NCI-H2107 treated with DMSO at 0.1 percent for 48 hours (cell line): Measurements from ENCODE around the gene FTO.

ENCODE experiments used
- DNase-seq: peaks from one replicate; lab custom pipeline; 2025; ENCODE audit not compliant: unreplicated experiment; lab: John Stamatoyannopoulos, UW

The FTO gene

DNA sequence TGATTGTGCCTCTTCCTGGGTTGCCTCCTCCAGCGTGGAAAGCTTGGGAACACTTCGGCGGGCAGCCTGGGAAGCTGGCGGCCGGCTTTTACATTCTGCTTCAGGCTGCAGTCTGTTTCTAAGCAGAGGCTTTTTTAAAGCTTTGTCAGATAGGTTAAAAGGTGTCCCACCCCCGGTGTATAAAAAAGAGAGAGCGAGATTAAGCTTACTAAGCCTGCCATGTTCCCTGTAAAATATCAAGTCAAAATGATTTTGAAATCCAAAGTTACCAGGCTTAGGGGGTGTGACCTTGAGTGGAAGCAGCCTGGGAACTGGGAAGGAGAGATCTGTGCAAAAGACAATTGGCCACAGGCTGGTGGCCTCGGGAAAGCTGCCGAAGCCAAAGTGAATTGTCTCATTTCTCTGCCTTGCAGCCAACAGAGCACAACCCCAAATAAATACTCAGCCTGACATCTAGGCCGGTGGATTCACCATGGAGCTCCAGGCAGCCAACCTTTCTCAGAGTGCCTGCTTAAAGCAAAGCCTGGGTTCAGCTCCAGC is 254.5 kb downstream of the FTO start:
- DNase-seq = no peak

DNA sequence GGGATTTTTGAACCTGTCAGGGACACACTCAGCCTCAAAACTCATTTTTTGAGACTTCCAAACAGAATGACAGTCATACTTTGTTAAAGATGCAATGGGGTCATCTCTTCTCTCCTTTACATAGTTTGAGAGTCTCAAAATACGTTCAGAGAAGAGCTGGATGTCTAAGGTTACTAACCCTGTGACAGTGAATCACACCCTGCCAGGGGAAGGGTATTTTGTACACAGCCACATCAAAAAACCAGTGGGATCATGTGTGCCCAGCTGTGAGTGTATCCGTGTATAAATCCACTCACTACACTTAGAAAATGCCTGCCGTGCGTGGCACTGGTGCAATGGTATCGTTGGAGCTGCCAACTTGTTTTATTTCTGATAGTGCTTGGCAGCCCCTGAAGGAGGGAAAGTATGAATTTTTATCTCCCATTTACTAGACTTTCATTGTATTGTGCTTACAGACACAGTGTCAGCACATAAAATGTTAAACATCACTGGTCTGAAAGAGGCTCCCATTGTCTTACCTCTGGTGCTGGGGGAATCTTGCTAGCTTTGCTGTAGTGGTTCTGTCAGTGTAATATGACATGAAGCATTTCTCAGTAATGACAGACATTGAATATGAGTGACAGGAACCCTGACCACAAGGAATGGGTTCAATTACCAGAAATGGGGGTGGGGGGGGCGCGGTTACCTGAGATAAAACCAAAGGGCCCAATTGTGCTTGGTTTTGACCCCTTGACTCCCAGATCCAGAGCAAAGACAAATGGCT is 256.3 kb downstream of the FTO start:
- DNase-seq = no peak

DNA sequence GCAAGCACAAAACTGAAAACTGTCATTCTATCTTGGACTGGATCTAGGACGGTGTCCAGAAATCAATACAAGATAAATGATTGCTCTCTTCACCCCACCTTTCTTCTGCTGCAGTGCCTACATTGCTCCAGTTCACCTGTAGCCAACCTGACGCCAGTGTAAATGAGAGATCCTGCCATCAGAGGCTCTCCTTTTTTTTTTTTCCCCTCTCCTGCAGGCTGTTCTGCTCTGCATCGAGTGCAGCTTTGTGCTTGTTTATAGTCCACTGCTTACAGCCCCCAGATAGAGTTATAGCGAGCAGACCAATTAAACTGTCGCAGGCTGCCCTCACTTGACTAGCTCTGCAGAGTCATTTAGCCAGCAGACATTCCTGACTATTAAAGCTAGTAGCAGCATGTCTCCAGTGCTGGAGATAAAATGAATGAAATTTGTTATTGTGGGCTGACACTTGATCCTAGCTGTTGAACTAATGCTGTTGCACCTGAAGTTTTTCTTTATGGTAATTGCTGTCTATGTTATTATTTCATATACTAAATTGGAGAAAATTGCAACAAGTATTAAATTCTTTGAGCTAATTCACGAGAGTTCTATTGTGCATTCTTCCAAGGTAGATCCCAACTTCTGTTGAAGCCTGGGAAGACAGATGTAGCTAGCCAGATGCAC is 257.1 kb downstream of the FTO start:
- DNase-seq = peak; percentile 9

DNA sequence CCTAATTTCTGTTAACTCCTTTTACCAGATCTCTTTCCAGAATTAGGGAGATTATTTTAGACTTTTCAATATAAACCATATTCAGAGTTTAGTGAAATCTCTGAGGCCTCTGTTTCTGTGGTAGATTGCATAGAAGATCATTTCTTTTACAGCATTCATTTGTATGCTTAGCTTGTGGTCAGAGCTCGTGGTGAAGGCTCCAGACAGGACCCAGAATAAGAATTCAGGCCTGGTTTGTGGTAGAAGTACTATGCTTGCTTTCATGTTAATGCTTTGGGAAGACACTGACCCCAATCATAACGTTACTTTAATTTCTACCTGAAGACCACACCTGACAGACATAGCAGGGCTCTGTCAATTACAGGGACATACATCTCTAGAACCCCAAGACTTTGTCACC is 258.1 kb downstream of the FTO start:
- DNase-seq = no peak

DNA sequence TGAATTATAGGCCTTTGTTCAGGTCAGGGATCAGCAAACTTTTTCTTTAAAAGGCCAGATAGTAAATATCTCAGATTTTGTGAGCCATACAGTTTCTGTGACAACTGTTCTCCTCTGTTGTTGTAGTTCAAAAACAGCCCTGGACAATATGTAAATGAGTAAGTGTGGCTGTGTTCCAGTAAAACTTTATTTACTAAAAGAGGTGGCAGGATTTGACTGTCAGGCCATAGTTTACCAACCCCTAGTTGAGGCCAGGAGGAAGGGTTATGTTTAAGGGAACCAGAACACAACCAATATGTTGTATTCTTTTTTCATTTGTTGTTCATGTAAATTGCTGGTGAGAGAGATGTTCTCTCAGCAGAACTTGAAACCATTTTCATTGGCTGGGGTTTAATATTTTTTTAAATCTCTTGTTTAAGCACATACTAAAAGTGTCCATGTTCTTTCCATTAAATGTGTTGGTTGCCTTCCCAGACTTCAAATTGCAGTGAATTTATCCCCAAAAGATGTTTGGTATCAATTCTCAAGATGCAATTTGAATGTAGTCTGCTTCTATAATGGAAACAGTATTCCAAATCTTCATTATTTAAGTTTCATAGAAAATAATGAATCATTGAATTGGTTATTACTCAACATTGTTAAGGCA is 260.3 kb downstream of the FTO start:
- no peak for DNase-seq

DNA sequence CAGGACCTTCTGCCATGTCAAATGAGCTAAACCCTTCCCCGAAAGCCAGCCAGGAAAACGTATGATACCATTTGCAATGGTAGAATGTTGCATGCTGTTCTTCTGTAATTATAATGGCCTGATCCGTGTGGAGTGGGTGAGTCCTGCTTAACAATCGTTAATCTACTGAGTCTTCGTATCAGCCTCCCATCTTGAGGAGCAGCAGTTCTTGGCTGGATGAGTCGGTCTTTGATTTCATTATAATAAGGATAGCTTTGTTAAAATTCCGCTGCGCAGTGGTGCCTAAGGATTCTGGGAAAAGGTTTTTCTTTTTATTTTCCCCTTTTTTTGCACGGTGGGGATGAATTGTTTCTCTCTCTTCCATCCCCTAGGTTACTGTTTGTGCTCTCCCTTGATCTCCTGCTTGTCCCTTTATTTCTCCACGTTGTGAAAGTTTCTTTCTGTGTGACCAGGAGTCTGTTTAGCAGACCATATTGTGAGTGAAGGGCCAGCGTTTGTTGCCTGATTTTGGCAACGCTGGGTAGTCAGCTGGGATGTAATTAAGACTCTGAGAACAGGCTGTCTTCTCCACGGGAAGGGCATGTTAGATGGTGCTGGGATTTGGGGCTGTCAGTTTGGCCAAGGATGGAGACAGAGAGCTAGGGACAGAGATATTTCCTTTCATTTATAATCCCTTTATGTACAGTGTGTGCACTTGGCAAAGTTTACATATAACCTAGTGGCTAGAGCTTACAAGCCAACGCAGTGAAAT is 263.0 kb downstream of the FTO start:
- DNase-seq = no peak

DNA sequence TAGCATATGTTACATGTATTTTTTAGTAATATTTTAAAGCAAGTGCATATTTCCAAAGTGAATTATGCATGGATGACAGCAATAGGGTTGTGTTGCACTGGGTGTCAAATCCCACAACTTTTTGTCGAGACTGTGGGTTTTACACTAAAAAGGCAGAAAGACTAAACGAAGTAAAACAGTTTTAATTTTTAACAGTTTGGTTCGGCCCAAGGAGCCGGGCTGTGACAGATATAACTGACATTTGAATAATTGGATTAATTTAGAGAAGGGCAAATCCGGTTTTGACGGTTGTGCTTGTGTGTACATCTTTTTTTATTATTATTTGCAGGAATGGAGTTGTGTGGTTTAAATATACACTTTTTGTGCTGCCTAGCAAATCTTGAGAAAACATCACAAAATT is 263.6 kb downstream of the FTO start:
- no peak for DNase-seq

DNA sequence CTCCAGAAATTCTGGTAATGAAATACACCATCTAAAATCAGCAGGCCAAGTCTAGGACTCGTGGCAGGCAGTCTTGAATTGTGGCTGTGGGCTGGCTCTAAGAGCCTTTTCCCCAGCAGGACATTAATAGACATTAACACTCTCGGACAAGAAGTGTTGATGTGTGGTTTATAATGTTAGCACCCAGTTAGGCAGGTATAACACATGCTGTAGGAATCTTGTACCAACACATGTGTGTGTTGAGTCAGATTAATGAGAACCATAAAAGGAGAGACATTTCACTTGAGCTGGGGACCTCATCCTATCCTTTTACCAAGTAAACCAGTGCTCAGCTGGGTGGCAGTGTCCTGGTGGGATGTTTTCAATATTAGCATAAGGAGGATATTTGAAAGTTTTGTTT is 264.5 kb downstream of the FTO start:
- no peak for DNase-seq

DNA sequence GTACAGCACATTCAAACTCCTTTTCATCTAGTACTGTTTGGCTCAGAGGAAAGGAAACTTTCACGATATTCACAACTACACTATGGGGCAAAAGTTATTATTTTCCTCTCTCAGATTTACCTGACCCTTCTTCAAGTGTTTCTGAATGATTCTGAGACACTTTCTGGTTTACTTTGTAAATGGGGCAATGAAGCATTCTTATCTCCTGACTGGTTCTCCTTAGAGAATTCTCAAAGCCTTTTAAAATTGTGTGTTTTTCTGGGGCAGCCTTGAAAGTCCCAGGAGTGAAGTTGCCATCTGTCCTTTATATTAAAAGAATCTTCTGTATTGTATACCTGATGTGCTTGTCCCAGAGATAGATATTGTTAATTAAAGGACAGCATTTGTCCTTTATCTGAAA is 264.9 kb downstream of the FTO start:
- no peak for DNase-seq

DNA sequence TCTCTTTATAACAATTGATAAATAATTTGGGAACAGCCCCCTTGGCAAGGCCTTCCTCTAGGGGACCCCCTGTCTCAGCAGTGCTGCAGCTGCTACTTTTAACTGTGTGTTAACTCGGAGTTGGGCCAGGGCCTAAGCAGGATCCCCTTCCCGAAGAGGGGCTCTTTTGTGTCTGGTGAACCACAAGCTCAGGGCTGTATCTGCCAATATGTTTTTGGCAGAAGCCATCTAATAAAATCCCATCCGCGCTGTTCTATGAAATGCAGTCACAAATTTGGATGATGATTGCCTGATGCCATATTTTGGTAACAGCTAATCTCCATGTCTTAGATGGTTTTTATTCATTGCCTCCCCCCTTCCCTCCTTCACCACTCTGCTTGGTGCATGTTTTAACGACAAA is 267.7 kb downstream of the FTO start:
- DNase-seq = no peak

DNA sequence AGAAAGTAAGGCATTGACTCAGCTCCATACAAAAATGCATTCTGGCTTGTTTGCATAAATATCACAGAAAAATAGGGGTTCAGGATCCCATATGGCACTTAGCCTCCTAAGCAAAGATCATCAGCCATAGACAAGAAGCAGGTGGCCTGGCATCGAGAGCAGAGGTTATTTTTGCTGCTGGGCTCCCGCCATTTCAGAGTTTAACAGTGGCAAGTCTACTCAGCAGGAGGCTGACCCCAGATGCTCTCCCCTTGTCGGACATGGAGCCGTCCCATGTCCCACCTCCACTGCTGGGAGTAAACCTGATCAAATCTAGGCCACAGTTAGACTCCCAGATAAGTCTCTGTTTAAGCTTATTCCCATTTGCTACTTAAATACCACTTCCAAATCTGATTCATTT is 269.1 kb downstream of the FTO start:
- DNase-seq = no peak

DNA sequence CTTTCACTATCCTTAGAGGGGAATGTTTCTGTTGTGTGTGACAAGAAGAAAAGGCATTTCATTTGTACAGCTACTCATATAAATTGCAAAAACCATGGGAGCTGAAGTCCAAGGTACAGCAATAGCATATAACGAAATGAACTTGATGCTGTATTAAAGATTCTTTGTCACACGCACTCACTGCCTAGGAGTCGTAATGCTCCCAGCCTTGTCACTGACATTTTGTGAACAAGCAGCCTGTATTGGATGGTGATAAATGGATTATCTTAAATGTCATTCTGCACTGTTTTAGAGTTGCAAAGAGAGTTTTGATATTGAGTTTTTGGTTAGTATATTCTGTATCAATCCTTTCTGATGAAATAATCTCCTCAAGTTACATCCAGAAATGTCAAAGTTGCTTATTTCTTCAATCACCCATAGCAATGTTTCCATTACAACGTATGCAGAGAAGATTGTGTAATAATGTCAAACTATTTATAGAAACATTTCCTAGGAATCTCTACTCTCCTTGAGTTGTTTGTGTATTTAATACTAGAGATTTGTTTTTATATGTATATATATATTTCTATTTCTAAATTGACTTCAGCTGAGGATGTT is 270.6 kb downstream of the FTO start:
- DNase-seq = no peak

DNA sequence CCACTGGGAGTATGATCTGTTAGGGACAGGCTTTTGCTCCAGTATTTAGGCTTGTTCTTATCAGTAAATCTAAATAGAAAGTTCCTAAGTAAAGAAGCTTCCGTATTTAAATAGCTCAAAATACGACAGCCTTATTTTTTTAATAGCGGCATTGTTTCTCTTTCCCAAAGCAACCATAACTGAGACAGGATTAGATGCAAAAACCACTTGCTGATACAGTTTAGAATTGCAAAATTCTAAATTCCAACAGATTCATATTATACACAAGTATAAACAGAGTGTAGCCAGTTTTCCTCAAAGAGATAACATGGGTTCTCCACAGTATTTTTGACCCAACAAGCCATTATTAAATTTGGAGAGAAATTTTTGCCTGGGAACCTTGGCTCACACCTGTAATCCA is 276.7 kb downstream of the FTO start:
- no peak for DNase-seq

DNA sequence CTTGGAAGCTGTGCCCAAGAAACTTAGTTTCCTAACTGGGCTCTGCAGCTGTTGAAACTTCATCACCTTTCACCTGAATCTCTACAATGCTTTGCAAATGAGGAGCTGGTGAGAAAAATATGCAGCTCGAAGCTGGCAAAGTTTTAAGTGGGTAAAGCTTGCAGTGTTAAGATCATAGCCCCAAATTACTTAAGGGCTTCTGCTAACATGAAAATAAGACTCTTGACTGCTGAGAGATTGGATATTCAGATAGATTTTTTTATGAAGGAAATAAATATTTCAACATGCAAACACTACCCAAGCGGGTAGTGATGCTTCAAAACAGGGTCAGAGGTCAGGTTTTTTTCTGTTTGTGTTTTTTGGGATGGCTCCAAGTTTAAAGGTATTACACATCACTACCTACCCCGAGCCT is 278.7 kb downstream of the FTO start:
- DNase-seq = no peak

DNA sequence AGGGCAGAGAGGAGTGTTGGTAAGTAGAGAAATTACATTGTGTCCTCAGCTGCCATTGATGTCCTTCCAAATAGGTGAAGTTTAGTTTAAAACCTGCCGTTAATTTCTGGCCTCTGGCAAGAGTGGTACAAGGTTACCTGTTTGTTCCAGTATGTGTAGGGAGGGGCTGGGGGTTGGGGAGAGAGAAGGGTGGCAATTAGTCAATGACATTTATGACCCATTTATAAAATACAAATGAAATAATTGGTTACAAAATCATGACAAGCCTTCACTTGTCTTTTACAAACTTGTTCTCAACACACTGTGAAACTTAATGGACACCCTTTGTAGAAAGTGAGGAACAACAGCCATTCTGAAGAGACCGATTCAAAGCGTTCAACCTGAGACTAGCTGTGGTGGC is 281.0 kb downstream of the FTO start:
- no peak for DNase-seq

DNA sequence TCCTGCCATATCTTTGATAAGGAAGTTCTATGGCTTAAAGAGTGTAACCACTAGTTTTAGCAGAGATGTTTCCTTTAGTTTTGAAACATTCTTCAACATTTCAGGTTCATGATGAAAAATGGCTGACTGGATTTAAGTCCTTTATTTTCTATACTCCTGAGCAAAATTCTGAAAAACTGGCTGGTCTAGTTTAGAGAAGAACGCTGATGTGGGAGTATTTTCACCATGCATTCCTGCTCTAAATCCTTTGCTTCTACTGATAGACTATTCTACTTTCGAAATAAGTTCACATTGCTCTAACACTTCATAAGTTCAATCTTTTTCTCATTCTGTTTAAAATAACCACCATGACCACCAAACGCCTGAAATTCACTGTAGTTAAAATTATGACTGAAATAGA is 281.9 kb downstream of the FTO start:
- DNase-seq = no peak

DNA sequence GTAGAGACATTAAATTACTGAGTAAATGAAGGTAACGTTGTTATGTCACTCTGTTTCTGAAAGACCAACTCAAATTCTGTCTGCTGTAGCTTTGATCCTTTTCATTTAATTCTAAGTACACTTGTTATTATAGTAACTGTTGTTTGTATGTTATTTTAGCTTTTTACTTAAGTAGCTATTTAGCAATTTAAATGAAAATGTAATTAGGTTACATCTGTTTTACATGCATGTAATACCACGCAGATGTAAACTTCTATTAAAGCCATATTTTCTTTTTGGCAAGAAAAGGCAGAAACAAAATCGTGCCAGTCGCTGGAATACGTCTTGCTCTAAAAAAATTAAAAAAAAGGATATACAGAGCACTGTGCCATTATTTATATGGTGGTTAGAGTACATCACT is 282.8 kb downstream of the FTO start:
- no peak for DNase-seq

DNA sequence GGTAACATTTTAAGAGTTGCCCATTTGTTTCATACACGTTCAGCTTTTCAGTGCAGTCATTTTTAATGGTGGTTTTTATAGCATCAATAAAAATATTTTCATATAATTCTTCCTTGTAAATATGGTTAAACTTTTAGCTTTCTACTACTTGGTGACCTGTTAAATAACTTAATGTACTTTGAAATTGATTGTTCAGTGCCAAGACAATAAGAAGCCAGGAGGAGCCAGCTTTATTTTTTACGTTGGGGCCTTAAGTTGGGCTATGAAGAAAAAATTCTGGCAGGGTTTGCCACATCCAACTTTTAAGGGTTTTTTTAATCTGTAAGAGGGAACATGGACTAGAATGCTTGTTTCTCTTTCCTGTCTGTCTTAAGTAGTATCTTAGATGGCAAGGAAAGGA is 284.2 kb downstream of the FTO start:
- DNase-seq = no peak

DNA sequence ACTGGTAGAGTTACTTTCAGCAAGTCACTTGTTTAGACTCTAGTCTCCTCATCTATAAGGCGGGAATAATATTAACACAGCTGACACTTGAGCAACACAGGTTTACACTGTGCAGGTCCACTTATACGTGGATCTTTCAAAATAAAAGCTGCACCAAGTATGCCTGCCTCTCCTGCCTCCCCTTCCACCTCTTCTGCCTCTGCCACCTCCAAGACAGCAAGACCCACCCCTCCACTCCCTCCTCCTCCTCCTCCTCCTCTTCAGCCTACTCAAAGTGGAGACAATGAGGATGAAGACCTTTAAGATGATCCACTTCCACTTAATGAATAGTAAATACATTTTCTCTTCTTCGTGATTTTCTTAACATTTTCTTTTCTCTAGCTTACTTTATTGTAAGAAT is 285.6 kb downstream of the FTO start:
- DNase-seq = no peak

DNA sequence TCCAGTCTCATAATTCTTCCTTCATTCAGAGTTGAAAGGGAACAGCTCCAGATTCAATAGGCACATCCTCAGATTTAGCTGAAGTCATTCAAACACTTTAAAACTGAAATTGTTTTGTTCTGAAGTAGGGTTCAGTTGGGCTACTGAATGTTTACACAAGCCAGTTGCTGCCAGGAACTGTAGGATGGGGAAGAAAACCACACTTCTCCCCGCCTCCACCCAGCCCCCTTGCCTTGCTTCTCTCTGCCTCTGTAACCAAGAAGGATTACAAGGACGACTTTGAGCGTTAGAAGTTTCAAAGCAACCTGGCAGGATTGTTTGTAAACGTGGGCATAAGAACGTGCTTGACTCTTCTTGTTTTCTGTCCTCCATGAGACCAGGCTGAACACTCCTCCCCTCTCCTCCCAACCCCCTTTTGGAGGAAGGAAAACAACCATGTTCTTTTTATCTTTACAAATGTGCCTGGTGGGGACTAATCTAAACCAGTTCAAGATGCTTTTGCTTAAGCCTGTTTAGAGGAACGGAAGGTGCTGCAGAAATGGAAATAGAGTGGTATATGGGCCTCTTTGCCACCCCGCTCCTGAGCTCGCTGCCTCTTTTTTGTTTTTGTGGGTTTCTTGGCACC is 287.9 kb downstream of the FTO start:
- peak; percentile 45 for DNase-seq

DNA sequence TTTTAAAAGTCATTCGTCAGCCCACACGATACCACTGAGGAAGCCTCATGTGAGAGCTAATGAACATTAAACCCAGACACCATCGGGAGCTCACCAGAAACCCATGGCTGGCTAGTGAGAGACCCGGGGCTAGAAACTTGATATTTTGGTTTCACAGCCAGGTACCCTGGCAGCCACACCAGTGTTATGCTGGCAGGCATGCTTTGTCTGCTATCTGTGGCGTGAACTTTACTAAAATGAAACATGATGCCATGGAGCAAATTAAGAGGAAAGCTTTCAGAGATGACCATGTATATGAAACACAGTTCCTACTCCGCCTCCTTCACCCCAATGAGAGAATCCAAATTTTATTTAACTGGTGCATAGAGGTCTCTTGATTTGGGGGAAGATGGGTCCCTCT is 291.4 kb downstream of the FTO start:
- peak; percentile 66 for DNase-seq
